CD14-positive monocyte (primary cell): ENCODE measurements around the gene SPTLC2. TPM values are rescaled to one million over a fixed set of nuclear protein-coding genes. Genes with fewer than 3 reads are reported as not detected.

Source experiments
- DNase-seq, 3 donors: peaks; one replicate each; pipeline ENCODE4 v3.0.0-alpha.2; 2011 to 2022
- H2AFZ ChIP-seq: 2 replicates; pipeline ENCODE4 v1.6.0; 2012; ENCODE audit warnings: mild to moderate bottlenecking, low read depth, low read length, inconsistent platforms; ENCODE audit not compliant: insufficient read depth, poor library complexity, severe bottlenecking
- H3K27ac ChIP-seq, 2 donors: 1 replicate in 1 of 2; 2 replicates in 1 of 2; pipeline ENCODE4 v1.5.1; 2012 to 2013; ENCODE audit warnings: low read length in 2 of 2, control low read depth in 1 of 2, inconsistent platforms in 1 of 2, low read depth in 1 of 2, mild to moderate bottlenecking in 1 of 2
- H3K27me3 ChIP-seq, 2 donors: one replicate each; pipeline versions ENCODE4 v1.6.0 to v1.6.1; 2011 to 2013; ENCODE audit warnings: low read length in 2 of 2; ENCODE audit not compliant: control insufficient read depth in 2 of 2, insufficient read depth in 2 of 2
- H3K36me3 ChIP-seq, 2 donors: replicated peaks in 1 of 2; 1 replicate in 1 of 2; 2 replicates in 1 of 2; pipeline versions ENCODE4 v1.5.1 to v1.6.1; 2012 to 2013; ENCODE audit warnings: low read length in 2 of 2, control low read depth in 1 of 2, inconsistent platforms in 1 of 2, mild to moderate bottlenecking in 1 of 2; ENCODE audit not compliant: insufficient read depth in 2 of 2, control insufficient read depth in 1 of 2
- H3K4me1 ChIP-seq, 2 donors: 1 replicate in 1 of 2; 2 replicates in 1 of 2; pipeline versions ENCODE4 v1.5.1 to v1.6.1; 2012 to 2013; ENCODE audit warnings: low read length in 2 of 2, control low read depth in 1 of 2, inconsistent platforms in 1 of 2, mild to moderate bottlenecking in 1 of 2, moderate library complexity in 1 of 2; ENCODE audit not compliant: insufficient read depth in 2 of 2, control insufficient read depth in 1 of 2
- H3K4me2 ChIP-seq: replicated peaks from 2 replicates; pipeline ENCODE3; 2012; ENCODE audit warnings: low read length, moderate library complexity, mild to moderate bottlenecking; ENCODE audit not compliant: poor library complexity, severe bottlenecking; ENCODE audit errors: extremely low read depth
- H3K4me3 ChIP-seq, 3 experiments: fragments of 200-600 bp in 1 of 3; sonication (generic) in 1 of 3; replicated peaks in 1 of 3; 1 replicate in 2 of 3; 2 replicates in 1 of 3; pipeline ENCODE4 v1.5.1; 2011 to 2013; ENCODE audit warnings: low read length in 3 of 3, mild to moderate bottlenecking in 3 of 3, control low read depth in 2 of 3, low read depth in 2 of 3, inconsistent platforms in 1 of 3, moderate library complexity in 1 of 3
- H3K79me2 ChIP-seq: 2 replicates; pipeline ENCODE4 v1.6.0; 2012; ENCODE audit warnings: mild to moderate bottlenecking, control low read depth, inconsistent platforms, low read length, moderate library complexity; ENCODE audit not compliant: insufficient read depth
- H3K9ac ChIP-seq: 2 replicates; pipeline ENCODE4 v1.6.0; 2017; ENCODE audit warnings: low read length, mild to moderate bottlenecking; ENCODE audit not compliant: insufficient read depth, poor library complexity, severe bottlenecking
- H3K9me3 ChIP-seq, 2 donors: replicated peaks in 1 of 2; 1 replicate in 1 of 2; 2 replicates in 1 of 2; pipeline versions ENCODE4 v1.5.1 to v1.6.1; 2012 to 2013; ENCODE audit warnings: low read length in 2 of 2, control low read depth in 1 of 2; ENCODE audit not compliant: control insufficient read depth in 1 of 2, insufficient read depth in 1 of 2
- H4K20me1 ChIP-seq: 2 replicates; pipeline ENCODE4 v1.6.0; 2012; ENCODE audit warnings: mild to moderate bottlenecking, low read length, control low read depth, moderate library complexity; ENCODE audit not compliant: insufficient read depth
- H3K27ac Mint-ChIP-seq, 7 donors: one replicate each; pipeline ENCODE4 v1.8.0; 2020; ENCODE audit warnings: mild to moderate bottlenecking in 7 of 7, mixed read lengths in 7 of 7, moderate library complexity in 6 of 7, inconsistent platforms in 2 of 7
- H3K27me3 Mint-ChIP-seq, 3 donors: one replicate each; pipeline ENCODE4 v1.8.0; 2021 to 2022; ENCODE audit warnings: low read depth in 3 of 3, mild to moderate bottlenecking in 3 of 3, mixed read lengths in 3 of 3, moderate library complexity in 3 of 3, inconsistent platforms in 1 of 3
- H3K36me3 Mint-ChIP-seq, 2 donors: one replicate each; pipeline ENCODE4 v1.8.0; 2020; ENCODE audit warnings: mixed read lengths in 2 of 2, inconsistent platforms in 1 of 2, mild to moderate bottlenecking in 1 of 2
- H3K4me1 Mint-ChIP-seq: one replicate; pipeline ENCODE4 v1.8.0; 2020; ENCODE audit warnings: mild to moderate bottlenecking, mixed read lengths
- H3K4me3 Mint-ChIP-seq, 2 donors: one replicate each; pipeline ENCODE4 v1.8.0; 2020; ENCODE audit warnings: mild to moderate bottlenecking in 2 of 2, mixed read lengths in 2 of 2, moderate library complexity in 1 of 2
- H3K9me3 Mint-ChIP-seq, 7 donors: one replicate each; pipeline ENCODE4 v1.8.0; 2020 to 2022; ENCODE audit warnings: mixed read lengths in 7 of 7, mild to moderate bottlenecking in 6 of 7, moderate library complexity in 6 of 7, inconsistent platforms in 2 of 7
- WGBS: methylation state at CpG from one replicate; pipeline ENCODE4 v1.1.5; 2013; ENCODE audit warnings: missing lambda C conversion rate; ENCODE audit not compliant: insufficient coverage; 5-methylcytosine and 5-hydroxymethylcytosine counted together
- intact Hi-C, 2 donors: fragments of 100-400 bp; cut with micrococcal nuclease; formaldehyde crosslinking; loops; one replicate each; pipeline versions ENCODE4 v1.15.0 to v1.15.1; 2023
- polyA plus RNA-seq, 3 donors: library from polyadenylated mRNA; depleted of rRNA in 1 of 3; unstranded in 2 of 3; stranded (reverse) in 1 of 3; fragments of 300-500 nt in 2 of 3; fragments of >200 nt in 1 of 3; fragmentation: Illumina TruSeq in 2 of 3; gene quantifications; 1 replicate in 2 of 3; 2 replicates in 1 of 3; pipeline ENCODE4 v1.2.3, GENCODE V29; 2012 to 2021
- TF ChIP-seq, protein P1 (sequence below): fragments of 200-600 bp; IDR thresholded peaks from one replicate; pipeline ENCODE4 v1.8.0; 2022; ENCODE audit warnings: antibody characterized with exemption, mild to moderate bottlenecking

The SPTLC2 gene
- polyA plus RNA-seq, 3 donors, result 38.1 to 81.9 (median 73.1) TPM

DNA sequence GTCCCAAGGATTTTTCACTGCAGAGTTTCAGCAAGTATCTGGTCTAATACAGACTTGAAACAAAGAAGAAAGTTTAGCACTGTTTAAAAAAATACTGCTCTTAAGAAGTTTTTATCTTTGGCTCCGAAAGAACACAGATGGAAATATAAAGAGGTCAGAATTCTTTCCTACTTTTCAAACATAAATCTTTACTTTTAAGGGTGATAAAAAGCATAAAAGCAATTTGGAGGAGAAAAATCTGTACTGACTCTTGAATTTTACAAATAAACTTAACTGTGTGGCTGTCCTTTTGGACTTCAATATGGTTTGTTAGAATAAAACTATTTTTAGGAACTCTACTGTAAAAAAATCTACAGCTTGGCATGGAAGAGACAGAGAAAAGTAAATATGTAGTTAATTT, 90.2 kb downstream of the SPTLC2 start:
- peaks cover 28 to 75% of the 10 kb centered on the region in 2 donors for H3K36me3 ChIP-seq
- no peaks in the 10 kb centered on the region for H3K4me1 Mint-ChIP-seq
- DNase-seq, result no peak

DNA sequence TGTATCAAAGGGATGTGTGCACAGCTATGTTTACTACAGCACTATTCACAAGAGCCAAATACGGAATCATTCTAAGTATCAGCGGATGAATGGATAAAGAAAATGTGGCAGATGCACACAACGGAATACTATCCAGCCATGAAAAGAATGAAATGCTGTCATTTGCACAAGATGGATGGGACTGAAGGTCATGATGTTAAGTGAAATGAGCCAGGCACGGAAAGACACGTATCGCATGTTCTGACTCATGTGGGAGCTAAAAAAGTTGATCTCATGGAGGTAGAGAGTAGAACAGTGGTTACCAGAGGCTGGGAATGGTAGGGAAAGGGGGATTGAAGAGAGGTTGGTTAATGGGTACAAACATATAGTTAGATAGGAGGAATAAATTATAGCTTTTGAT, 91.9 kb downstream of the SPTLC2 start:
- H3K27me3 ChIP-seq, result no peaks in the 10 kb centered on the region
- Mint-ChIP-seq H3K27ac (peak overlapping the region in 3 of 7 donors; percentile 2 to 76 (median 75)), H3K4me1 (no peaks in the 10 kb centered on the region), H3K27me3 (no peaks in the 10 kb centered on the region), H3K9me3 (no peaks in the 10 kb centered on the region), H3K4me3 (no peak overlapping the region), H3K36me3 (peaks cover 44 to 74% of the 10 kb centered on the region in 2 donors)
- H3K9ac ChIP-seq, result no peak overlapping the region
- no peaks in the 10 kb centered on the region for H3K4me1 ChIP-seq
- TF ChIP-seq, protein P1, sequence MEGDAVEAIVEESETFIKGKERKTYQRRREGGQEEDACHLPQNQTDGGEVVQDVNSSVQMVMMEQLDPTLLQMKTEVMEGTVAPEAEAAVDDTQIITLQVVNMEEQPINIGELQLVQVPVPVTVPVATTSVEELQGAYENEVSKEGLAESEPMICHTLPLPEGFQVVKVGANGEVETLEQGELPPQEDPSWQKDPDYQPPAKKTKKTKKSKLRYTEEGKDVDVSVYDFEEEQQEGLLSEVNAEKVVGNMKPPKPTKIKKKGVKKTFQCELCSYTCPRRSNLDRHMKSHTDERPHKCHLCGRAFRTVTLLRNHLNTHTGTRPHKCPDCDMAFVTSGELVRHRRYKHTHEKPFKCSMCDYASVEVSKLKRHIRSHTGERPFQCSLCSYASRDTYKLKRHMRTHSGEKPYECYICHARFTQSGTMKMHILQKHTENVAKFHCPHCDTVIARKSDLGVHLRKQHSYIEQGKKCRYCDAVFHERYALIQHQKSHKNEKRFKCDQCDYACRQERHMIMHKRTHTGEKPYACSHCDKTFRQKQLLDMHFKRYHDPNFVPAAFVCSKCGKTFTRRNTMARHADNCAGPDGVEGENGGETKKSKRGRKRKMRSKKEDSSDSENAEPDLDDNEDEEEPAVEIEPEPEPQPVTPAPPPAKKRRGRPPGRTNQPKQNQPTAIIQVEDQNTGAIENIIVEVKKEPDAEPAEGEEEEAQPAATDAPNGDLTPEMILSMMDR, result no peak
- H3K4me2 ChIP-seq, result no peak overlapping the region
- H3K9me3 ChIP-seq, result no peaks in the 10 kb centered on the region
- H3K4me3 ChIP-seq, result no peak overlapping the region
- peaks cover 42% of the 10 kb centered on the region for H3K79me2 ChIP-seq
- intact Hi-C loops, result loop anchor here in 1 of 2 donors (10.0 kb wide), 1 partner anchor 60 kb away; no protein-coding TSS in a partner anchor
- peaks cover 41 to 83% of the 10 kb centered on the region in 2 donors for H3K36me3 ChIP-seq
- peak overlapping the region in 1 of 2 donors; percentile 8 for H3K27ac ChIP-seq
- H4K20me1 ChIP-seq, result peaks cover 95% of the 10 kb centered on the region
- WGBS, result 80% methylated on average over 5 of the region's 6 CpGs
- no peak for DNase-seq
- no peak overlapping the region for H2AFZ ChIP-seq

More for the DNA sequence above, 90.2 kb downstream of the SPTLC2 start:
- Histone ChIP-seq H3K79me2 (peaks cover 47% of the 10 kb centered on the region), H3K4me2 (no peak overlapping the region), H3K27ac (no peak overlapping the region), H2AFZ (no peak overlapping the region), H3K9ac (no peak overlapping the region), H4K20me1 (peaks cover 93% of the 10 kb centered on the region), H3K27me3 (no peaks in the 10 kb centered on the region), H3K4me1 (no peaks in the 10 kb centered on the region), H3K9me3 (no peaks in the 10 kb centered on the region), H3K4me3 (no peak overlapping the region)
- H3K27me3 Mint-ChIP-seq, result no peaks in the 10 kb centered on the region
- H3K27ac Mint-ChIP-seq, result peak overlapping the region in 1 of 7 donors; percentile 4
- WGBS, result no CpG with 5 or more reads among the region's 1 CpG
- H3K9me3 Mint-ChIP-seq, result no peaks in the 10 kb centered on the region
- intact Hi-C loops, result loop anchor here in 1 of 2 donors (10.0 kb wide), 1 partner anchor 61 kb away; no protein-coding TSS in a partner anchor
- peaks cover 38 to 68% of the 10 kb centered on the region in 2 donors for H3K36me3 Mint-ChIP-seq
- TF ChIP-seq, protein P1, result no peak
- no peak overlapping the region for H3K4me3 Mint-ChIP-seq
